ENCODE measurements around the gene ZSWIM5.
"Not testable (repeated sequence)": the region's sequence is repeated elsewhere in the genome, so short reads cannot be mapped to it uniquely, and the experiment has no call there.

The ZSWIM5 gene

GRCh38 chr1:45079533-45079932, 126.9 kb downstream of the ZSWIM5 start:
- no peak for DNase-seq

GRCh38 chr1:45076959-45077358, 129.4 kb downstream of the ZSWIM5 start:
- not testable (repeated sequence) for DNase-seq

GRCh38 chr1:45071567-45071966, 134.8 kb downstream of the ZSWIM5 start:
- DNase-seq: no peak

GRCh38 chr1:45067806-45068205, 138.6 kb downstream of the ZSWIM5 start:
- no peak for DNase-seq

- DNase-seq: no peak
These were observed 141.3 kb downstream of the ZSWIM5 start for GRCh38 chr1:45065083-45065482.

- not testable (repeated sequence) for DNase-seq
These were observed 143.9 kb downstream of the ZSWIM5 start for GRCh38 chr1:45062463-45062862.

- no peak for DNase-seq
These were observed 146.6 kb downstream of the ZSWIM5 start for GRCh38 chr1:45059829-45060228.

- DNase-seq: no peak
These were observed 148.9 kb downstream of the ZSWIM5 start for GRCh38 chr1:45057542-45057941.

- DNase-seq: no peak
These were observed 155.2 kb downstream of the ZSWIM5 start for GRCh38 chr1:45051005-45051772.

- DNase-seq: no peak
These were observed 159.4 kb downstream of the ZSWIM5 start for GRCh38 chr1:45047032-45047431.

- no peak for DNase-seq
These were observed 161.5 kb downstream of the ZSWIM5 start for GRCh38 chr1:45044916-45045315.

- no peak for DNase-seq
These were observed 163.3 kb downstream of the ZSWIM5 start for GRCh38 chr1:45043094-45043493.

GRCh38 chr1:45040297-45040696, 166.1 kb downstream of the ZSWIM5 start:
- DNase-seq: no peak

- DNase-seq: no peak
These were observed 167.6 kb downstream of the ZSWIM5 start for GRCh38 chr1:45038661-45039364.

- DNase-seq: no peak
These were observed 168.2 kb downstream of the ZSWIM5 start for GRCh38 chr1:45038240-45038639.

GRCh38 chr1:45037456-45037855, 168.9 kb downstream of the ZSWIM5 start:
- no peak for DNase-seq

GRCh38 chr1:45035631-45036301, 170.6 kb downstream of the ZSWIM5 start:
- DNase-seq: no peak

- no peak for DNase-seq
These were observed 173.0 kb downstream of the ZSWIM5 start for GRCh38 chr1:45033356-45033755.

- no peak for DNase-seq
These were observed 173.6 kb downstream of the ZSWIM5 start for GRCh38 chr1:45032837-45033236.

- DNase-seq: peak; percentile 6
These were observed 180.0 kb downstream of the ZSWIM5 start for GRCh38 chr1:45026446-45026845.

GRCh38 chr1:45023663-45024062, 182.7 kb downstream of the ZSWIM5 start:
- no peak for DNase-seq

- peak; percentile 40 for DNase-seq
These were observed 187.7 kb downstream of the ZSWIM5 start for GRCh38 chr1:45018599-45019230.

GRCh38 chr1:45016767-45017166, 189.6 kb downstream of the ZSWIM5 start:
- no peak for DNase-seq

Measured in fibroblast of upper back skin (primary cell).